ENCODE results near the gene RGS16.
A peak's percentile ranks its signal among the peaks of the same experiment; 100 is the strongest.

Gene RGS16

DNA sequence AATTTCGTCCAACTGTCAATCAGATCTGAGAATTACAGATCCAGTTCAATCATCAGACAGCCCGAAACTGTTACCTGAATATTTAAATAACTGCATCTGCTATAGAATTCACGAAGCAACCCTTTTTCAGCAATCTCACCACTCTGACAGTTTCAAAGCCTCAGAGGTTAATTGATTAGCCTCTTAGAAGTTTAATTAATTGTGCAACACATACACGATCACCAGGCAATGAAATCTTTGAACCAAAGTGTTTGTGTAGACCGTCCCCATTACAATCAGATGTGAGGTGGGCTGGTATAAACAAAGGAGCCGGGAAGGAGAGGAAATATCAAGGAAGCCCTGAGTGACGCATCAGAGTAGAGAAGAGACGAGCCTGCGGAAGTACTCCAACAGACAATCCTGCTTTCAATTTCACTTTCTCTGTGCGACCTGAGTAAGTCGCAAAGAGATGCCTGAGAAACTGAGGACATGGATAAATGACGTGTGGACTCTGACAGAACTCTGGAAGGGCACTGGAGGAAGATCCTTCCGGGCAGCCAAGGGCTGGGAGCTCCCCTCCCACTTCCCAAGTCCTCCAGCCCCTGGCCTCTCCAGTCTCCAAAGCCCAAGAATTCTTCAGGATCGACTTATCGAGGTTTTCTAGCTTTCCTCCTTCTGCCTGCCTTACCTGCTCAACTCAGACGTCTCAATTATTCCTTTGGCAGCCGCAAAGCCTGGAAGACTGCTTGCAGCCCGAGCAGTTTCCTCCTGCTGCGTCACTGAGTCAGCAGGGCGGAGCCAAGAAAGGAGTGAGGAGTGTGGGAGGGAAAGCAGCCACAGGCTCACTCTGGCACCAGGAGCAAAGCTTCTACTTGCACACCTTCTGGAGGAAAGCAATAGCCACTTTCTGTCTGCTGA is 15.4 kb downstream of the RGS16 start, which contains the start of gene RNASEL (continued):
- TF ChIP-seq ZNF335 (tag by site-specific recombination; conservative IDR thresholded peaks at IDR 0.05) (peak; percentile 93), ZNF626 (tag by site-specific recombination; IDR thresholded peaks at IDR 0.05) (no peak), WT1 (tag by site-specific recombination; IDR thresholded peaks at IDR 0.05) (0 out of 2 replicates have a peak, but pooled peaks have one; percentile 21), HOXA7 (CRISPR knock-in tag; IDR thresholded peaks at IDR 0.05; ENCODE audit: borderline replicate concordance) (no peak), SP3 (tag by site-specific recombination; IDR thresholded peaks at IDR 0.05) (peak; percentile 61), ZNF629 (tag by site-specific recombination; IDR thresholded peaks at IDR 0.05) (peak; percentile 84), KLF9 (tag by site-specific recombination; IDR thresholded peaks at IDR 0.05; ENCODE audit: low read depth) (no peak), ZNF658 (tag by site-specific recombination; IDR thresholded peaks at IDR 0.05) (no peak), ZNF843 (tag by site-specific recombination; IDR thresholded peaks at IDR 0.05) (no peak), SP7 (tag by site-specific recombination; IDR thresholded peaks at IDR 0.05) (peak; percentile 33; the same call in 1 of the 2 replicates), ZNF561 (tag by site-specific recombination; IDR thresholded peaks at IDR 0.05; ENCODE audit: borderline replicate concordance) (no peak), ZNF621 (tag by site-specific recombination; IDR thresholded peaks at IDR 0.05) (no peak), TRIM28 (IDR thresholded peaks at IDR 0.05; ENCODE audit: borderline replicate concordance, low read length) (peak; percentile 59; the same call in 1 of the 2 replicates), ZNF501 (tag by site-specific recombination; IDR thresholded peaks at IDR 0.05) (peak; percentile 21; the same call in 1 of the 2 replicates), SCRT2 (tag by site-specific recombination; IDR thresholded peaks at IDR 0.05) (0 out of 2 replicates have a peak, but pooled peaks have one; percentile 15), YY1 (tag by site-specific recombination; IDR thresholded peaks at IDR 0.05) (no peak), ZNF830 (tag by site-specific recombination; IDR thresholded peaks at IDR 0.05; ENCODE audit: low read depth) (no peak), TCF7L2 (IDR thresholded peaks at IDR 0.05; ENCODE audit: borderline replicate concordance, low read depth, low read length) (no peak)
- TF ChIP-seq, protein P1, sequence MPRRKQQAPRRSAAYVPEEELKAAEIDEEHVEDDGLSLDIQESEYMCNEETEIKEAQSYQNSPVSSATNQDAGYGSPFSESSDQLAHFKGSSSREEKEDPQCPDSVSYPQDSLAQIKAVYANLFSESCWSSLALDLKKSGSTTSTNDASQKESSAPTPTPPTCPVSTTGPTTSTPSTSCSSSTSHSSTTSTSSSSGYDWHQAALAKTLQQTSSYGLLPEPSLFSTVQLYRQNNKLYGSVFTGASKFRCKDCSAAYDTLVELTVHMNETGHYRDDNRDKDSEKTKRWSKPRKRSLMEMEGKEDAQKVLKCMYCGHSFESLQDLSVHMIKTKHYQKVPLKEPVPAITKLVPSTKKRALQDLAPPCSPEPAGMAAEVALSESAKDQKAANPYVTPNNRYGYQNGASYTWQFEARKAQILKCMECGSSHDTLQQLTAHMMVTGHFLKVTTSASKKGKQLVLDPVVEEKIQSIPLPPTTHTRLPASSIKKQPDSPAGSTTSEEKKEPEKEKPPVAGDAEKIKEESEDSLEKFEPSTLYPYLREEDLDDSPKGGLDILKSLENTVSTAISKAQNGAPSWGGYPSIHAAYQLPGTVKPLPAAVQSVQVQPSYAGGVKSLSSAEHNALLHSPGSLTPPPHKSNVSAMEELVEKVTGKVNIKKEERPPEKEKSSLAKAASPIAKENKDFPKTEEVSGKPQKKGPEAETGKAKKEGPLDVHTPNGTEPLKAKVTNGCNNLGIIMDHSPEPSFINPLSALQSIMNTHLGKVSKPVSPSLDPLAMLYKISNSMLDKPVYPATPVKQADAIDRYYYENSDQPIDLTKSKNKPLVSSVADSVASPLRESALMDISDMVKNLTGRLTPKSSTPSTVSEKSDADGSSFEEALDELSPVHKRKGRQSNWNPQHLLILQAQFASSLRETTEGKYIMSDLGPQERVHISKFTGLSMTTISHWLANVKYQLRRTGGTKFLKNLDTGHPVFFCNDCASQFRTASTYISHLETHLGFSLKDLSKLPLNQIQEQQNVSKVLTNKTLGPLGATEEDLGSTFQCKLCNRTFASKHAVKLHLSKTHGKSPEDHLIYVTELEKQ (tag by site-specific recombination; IDR thresholded peaks at IDR 0.05; ENCODE audit: borderline replicate concordance) = 0 out of 2 replicates have a peak, but pooled peaks have one; percentile 5
- TF ChIP-seq, protein P2, sequence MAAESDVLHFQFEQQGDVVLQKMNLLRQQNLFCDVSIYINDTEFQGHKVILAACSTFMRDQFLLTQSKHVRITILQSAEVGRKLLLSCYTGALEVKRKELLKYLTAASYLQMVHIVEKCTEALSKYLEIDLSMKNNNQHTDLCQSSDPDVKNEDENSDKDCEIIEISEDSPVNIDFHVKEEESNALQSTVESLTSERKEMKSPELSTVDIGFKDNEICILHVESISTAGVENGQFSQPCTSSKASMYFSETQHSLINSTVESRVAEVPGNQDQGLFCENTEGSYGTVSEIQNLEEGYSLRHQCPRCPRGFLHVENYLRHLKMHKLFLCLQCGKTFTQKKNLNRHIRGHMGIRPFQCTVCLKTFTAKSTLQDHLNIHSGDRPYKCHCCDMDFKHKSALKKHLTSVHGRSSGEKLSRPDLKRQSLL (tag by site-specific recombination; IDR thresholded peaks at IDR 0.05) = no peak
- TF ChIP-seq, protein P3, sequence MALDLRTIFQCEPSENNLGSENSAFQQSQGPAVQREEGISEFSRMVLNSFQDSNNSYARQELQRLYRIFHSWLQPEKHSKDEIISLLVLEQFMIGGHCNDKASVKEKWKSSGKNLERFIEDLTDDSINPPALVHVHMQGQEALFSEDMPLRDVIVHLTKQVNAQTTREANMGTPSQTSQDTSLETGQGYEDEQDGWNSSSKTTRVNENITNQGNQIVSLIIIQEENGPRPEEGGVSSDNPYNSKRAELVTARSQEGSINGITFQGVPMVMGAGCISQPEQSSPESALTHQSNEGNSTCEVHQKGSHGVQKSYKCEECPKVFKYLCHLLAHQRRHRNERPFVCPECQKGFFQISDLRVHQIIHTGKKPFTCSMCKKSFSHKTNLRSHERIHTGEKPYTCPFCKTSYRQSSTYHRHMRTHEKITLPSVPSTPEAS (tag by site-specific recombination; IDR thresholded peaks at IDR 0.05) = no peak
- TF ChIP-seq, protein P4, sequence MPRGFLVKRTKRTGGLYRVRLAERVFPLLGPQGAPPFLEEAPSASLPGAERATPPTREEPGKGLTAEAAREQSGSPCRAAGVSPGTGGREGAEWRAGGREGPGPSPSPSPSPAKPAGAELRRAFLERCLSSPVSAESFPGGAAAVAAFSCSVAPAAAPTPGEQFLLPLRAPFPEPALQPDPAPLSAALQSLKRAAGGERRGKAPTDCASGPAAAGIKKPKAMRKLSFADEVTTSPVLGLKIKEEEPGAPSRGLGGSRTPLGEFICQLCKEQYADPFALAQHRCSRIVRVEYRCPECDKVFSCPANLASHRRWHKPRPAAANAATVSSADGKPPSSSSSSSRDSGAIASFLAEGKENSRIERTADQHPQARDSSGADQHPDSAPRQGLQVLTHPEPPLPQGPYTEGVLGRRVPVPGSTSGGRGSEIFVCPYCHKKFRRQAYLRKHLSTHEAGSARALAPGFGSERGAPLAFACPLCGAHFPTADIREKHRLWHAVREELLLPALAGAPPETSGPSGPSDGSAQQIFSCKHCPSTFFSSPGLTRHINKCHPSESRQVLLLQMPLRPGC (tag by site-specific recombination; IDR thresholded peaks at IDR 0.05) = no peak
- TF ChIP-seq, protein P5, sequence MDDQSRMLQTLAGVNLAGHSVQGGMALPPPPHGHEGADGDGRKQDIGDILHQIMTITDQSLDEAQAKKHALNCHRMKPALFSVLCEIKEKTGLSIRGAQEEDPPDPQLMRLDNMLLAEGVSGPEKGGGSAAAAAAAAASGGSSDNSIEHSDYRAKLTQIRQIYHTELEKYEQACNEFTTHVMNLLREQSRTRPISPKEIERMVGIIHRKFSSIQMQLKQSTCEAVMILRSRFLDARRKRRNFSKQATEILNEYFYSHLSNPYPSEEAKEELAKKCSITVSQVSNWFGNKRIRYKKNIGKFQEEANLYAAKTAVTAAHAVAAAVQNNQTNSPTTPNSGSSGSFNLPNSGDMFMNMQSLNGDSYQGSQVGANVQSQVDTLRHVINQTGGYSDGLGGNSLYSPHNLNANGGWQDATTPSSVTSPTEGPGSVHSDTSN (CRISPR knock-in tag; IDR thresholded peaks at IDR 0.05) = no peak
- TF ChIP-seq, protein P6, sequence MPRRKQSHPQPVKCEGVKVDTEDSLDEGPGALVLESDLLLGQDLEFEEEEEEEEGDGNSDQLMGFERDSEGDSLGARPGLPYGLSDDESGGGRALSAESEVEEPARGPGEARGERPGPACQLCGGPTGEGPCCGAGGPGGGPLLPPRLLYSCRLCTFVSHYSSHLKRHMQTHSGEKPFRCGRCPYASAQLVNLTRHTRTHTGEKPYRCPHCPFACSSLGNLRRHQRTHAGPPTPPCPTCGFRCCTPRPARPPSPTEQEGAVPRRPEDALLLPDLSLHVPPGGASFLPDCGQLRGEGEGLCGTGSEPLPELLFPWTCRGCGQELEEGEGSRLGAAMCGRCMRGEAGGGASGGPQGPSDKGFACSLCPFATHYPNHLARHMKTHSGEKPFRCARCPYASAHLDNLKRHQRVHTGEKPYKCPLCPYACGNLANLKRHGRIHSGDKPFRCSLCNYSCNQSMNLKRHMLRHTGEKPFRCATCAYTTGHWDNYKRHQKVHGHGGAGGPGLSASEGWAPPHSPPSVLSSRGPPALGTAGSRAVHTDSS (tag by site-specific recombination; IDR thresholded peaks at IDR 0.05) = no peak
- TF ChIP-seq, protein P7, sequence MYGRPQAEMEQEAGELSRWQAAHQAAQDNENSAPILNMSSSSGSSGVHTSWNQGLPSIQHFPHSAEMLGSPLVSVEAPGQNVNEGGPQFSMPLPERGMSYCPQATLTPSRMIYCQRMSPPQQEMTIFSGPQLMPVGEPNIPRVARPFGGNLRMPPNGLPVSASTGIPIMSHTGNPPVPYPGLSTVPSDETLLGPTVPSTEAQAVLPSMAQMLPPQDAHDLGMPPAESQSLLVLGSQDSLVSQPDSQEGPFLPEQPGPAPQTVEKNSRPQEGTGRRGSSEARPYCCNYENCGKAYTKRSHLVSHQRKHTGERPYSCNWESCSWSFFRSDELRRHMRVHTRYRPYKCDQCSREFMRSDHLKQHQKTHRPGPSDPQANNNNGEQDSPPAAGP (tag by site-specific recombination; IDR thresholded peaks at IDR 0.05) = no peak; the same call in 1 of the 2 replicates

Measured in HEK293 (cell line).